ENCODE data around the gene DUSP1. TPM values are rescaled to one million over a fixed set of nuclear protein-coding genes. Genes with fewer than 3 reads are reported as not detected.

DUSP1 gene
- polyA plus RNA-seq, 1 experiment: 432 TPM

DNA sequence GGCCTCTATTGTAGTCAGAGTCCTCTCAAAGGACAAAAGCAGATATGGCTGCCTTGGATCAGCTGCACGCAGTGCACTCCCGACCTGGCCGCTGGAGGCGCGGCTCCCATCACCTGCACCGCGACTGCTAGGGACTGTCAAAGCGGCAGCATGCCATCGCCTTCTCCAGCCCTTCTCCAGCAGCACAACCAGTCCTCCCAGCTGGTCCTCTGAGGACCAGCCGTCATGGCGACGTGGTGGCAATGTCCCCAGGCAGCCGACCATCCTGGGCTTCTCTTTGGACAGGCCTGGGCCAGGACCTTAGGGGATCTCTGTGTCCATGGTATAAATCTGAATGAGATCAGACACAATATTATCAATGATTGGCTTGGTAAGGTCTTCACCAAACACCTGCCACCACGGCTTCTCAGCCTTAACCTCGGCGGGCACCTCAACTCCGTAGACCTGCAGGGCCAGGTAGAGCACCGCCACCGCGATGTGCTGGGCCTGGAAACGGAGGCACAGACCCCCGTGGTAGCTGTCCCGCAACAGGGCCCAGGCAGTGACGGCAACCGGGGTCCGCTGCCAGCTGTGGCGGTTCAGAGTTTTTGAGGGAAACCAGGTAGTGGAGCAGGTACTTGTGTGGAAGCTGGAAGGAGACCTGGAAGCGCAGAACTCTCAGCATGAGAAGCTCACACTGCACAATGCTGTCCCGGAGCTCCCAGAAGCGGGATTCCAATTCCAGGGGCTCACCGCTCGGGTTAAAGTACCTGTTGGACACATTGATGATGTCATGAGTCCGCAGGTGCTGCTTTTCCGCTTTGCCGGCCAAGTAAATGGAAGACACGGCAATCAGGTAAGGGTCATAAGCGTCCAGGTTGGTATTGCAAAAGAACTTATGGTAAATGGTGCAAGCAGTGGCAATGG lies 8.5 kb downstream of the DUSP1 start:
- CTCF ChIA-PET: interaction anchor here (1.3 kb wide), 1 partner anchor 79 kb away, joined by 4 read pairs; no protein-coding TSS in a partner anchor
- no peaks in the 10 kb centered on the region for H3K36me3 ChIP-seq (ENCODE audit: control insufficient read depth, insufficient read depth, low read length)

GRCh38 chr5:172760959-172761358 lies 10.0 kb downstream of the DUSP1 start:
- ChIA-PET POLR2A (no interaction called here), CTCF (interaction anchor here (0.6 to 2.3 kb wide), 4 partner anchors 12 to 170 kb away, joined by 3 to 5 read pairs (median 4); no protein-coding TSS in a partner anchor)
- Histone ChIP-seq H3K36me3 (ENCODE audit: control insufficient read depth, insufficient read depth, low read length) (no peaks in the 10 kb centered on the region), H3K27me3 (ENCODE audit: control insufficient read depth, insufficient read depth, low read length) (no peaks in the 10 kb centered on the region), H3K4me3 (ENCODE audit: low read depth, low read length) (no peak overlapping the region)
- DNase-seq (ENCODE audit: low read depth): no peak
- TF ChIP-seq, protein P1, sequence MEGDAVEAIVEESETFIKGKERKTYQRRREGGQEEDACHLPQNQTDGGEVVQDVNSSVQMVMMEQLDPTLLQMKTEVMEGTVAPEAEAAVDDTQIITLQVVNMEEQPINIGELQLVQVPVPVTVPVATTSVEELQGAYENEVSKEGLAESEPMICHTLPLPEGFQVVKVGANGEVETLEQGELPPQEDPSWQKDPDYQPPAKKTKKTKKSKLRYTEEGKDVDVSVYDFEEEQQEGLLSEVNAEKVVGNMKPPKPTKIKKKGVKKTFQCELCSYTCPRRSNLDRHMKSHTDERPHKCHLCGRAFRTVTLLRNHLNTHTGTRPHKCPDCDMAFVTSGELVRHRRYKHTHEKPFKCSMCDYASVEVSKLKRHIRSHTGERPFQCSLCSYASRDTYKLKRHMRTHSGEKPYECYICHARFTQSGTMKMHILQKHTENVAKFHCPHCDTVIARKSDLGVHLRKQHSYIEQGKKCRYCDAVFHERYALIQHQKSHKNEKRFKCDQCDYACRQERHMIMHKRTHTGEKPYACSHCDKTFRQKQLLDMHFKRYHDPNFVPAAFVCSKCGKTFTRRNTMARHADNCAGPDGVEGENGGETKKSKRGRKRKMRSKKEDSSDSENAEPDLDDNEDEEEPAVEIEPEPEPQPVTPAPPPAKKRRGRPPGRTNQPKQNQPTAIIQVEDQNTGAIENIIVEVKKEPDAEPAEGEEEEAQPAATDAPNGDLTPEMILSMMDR (IDR thresholded peaks at IDR 0.05; ENCODE audit: insufficient read depth, low read depth, low read length): no peak

More for the DNA sequence above, 8.5 kb downstream of the DUSP1 start:
- Histone ChIP-seq H3K4me3 (ENCODE audit: low read depth, low read length) (no peak overlapping the region), H3K27me3 (ENCODE audit: control insufficient read depth, insufficient read depth, low read length) (no peaks in the 10 kb centered on the region)
- TF ChIP-seq, protein P1 (IDR thresholded peaks at IDR 0.05; ENCODE audit: insufficient read depth, low read depth, low read length): no peak
- POLR2A ChIA-PET: no interaction called here
- no peak for DNase-seq (ENCODE audit: low read depth)

GRCh38 chr5:172760136-172760535 lies 10.9 kb downstream of the DUSP1 start:
- H3K27me3 ChIP-seq (ENCODE audit: control insufficient read depth, insufficient read depth, low read length): no peaks in the 10 kb centered on the region
- no peaks in the 10 kb centered on the region for H3K36me3 ChIP-seq (ENCODE audit: control insufficient read depth, insufficient read depth, low read length)
- TF ChIP-seq, protein P1 (IDR thresholded peaks at IDR 0.05; ENCODE audit: insufficient read depth, low read depth, low read length): no peak
- ChIA-PET CTCF (interaction anchor here (2.2 to 2.3 kb wide), 2 partner anchors 11 to 36 kb away, joined by 5 read pairs; no protein-coding TSS in a partner anchor), POLR2A (no interaction called here)
- DNase-seq (ENCODE audit: low read depth): no peak
- no peak overlapping the region for H3K4me3 ChIP-seq (ENCODE audit: low read depth, low read length)

DNA sequence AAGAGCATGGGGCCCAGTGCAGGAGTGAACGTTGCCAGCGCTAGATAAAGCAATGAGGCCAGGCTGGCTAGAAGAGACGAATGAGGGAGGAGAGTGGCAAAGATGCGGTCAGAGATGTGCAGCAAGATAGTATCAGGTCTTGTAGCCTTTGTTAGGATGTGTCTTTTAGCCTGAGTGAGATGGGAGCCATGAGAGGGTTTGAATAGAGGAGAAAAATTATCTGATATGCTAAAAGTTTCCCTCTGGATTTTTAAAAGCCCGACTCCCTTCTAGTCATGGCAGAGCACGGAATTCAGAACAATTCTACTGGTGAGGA lies 12.2 kb downstream of the DUSP1 start:
- no peak for DNase-seq (ENCODE audit: low read depth)
- H3K4me3 ChIP-seq (ENCODE audit: low read depth, low read length): no peak overlapping the region
- ChIA-PET POLR2A (no interaction called here), CTCF (interaction anchor here (1.1 to 2.3 kb wide), 5 partner anchors 10 to 173 kb away, joined by 4 to 5 read pairs (median 4); no protein-coding TSS in a partner anchor)
- no peaks in the 10 kb centered on the region for H3K27me3 ChIP-seq (ENCODE audit: control insufficient read depth, insufficient read depth, low read length)
- TF ChIP-seq, protein P1 (IDR thresholded peaks at IDR 0.05; ENCODE audit: insufficient read depth, low read depth, low read length): no peak
- H3K36me3 ChIP-seq (ENCODE audit: control insufficient read depth, insufficient read depth, low read length): no peaks in the 10 kb centered on the region

DNA sequence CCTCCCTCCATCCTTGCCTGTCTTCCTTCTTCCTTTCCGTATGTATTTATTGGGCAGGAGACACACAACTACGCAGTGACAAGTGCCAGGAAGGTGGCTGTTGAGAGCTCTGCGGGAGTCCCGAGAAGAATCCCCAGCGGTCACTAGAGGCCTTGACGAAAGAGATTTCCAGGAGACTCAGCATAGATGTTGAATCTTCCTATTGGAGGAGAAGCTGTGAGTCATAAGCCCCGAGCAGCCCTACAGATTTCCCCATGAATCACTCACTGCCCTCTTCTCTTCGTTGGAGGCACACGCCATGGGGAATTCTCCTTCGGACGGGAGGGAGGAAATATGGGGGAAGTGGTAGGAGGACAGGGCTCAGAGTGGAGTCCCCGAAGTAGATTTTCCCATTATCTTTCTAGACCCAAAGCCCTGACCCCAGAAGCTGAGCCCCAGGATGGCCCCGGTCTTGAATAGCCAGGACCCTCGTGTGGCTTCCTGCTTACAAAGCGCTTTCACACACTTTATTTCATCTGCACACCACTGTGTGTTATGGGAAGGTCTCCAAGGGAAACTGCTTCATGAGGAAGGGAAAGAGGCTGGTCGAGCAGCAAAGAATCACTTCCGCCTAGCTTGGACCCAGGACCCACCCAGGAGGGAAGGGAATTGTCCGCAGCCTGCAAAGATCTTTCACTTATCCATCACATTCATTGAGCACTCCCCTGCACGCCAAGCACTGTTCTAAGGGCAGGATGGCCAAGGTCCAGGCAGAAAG lies 12.7 kb downstream of the DUSP1 start:
- Histone ChIP-seq H3K36me3 (ENCODE audit: control insufficient read depth, insufficient read depth, low read length) (no peaks in the 10 kb centered on the region), H3K27me3 (ENCODE audit: control insufficient read depth, insufficient read depth, low read length) (no peaks in the 10 kb centered on the region), H3K4me3 (ENCODE audit: low read depth, low read length) (no peak overlapping the region)
- CTCF ChIA-PET: interaction anchor here (1.1 to 2.3 kb wide), 5 partner anchors 9 to 174 kb away, joined by 4 to 5 read pairs (median 4); no protein-coding TSS in a partner anchor
- no peak for DNase-seq (ENCODE audit: low read depth)
- TF ChIP-seq, protein P1 (IDR thresholded peaks at IDR 0.05; ENCODE audit: insufficient read depth, low read depth, low read length): 0 out of 2 replicates have a peak, but pooled peaks have one; percentile 5
- POLR2A ChIA-PET: interaction anchor here (1.1 kb wide), 1 partner anchor 13 kb away, joined by 5 read pairs; the partner anchor contains the start of gene DUSP1
